Hepatic stellate cell (primary cell): ENCODE results near the gene ELOVL1.

Experiments
- DNase-seq: peaks from one replicate; pipeline ENCODE4 v3.0.0; 2011; ENCODE audit warnings: low spot score

The ELOVL1 gene

GRCh38 chr1:43354936-43355335 is 12.9 kb downstream of the ELOVL1 start:
- DNase-seq: no peak

- no peak for DNase-seq
These were observed 13.3 kb downstream of the ELOVL1 start for GRCh38 chr1:43354471-43354870.

- no peak for DNase-seq
These were observed 14.9 kb downstream of the ELOVL1 start for GRCh38 chr1:43352881-43353280.

GRCh38 chr1:43352351-43352705 is 15.5 kb downstream of the ELOVL1 start:
- DNase-seq: no peak

GRCh38 chr1:43351421-43352350 is 16.1 kb downstream of the ELOVL1 start:
- no peak for DNase-seq

GRCh38 chr1:43350976-43351375 is 16.8 kb downstream of the ELOVL1 start:
- DNase-seq: no peak

- DNase-seq: peak; percentile 58
These were observed 18.1 kb downstream of the ELOVL1 start for GRCh38 chr1:43349594-43350306.

- DNase-seq: peak; percentile 58
These were observed 18.8 kb downstream of the ELOVL1 start for GRCh38 chr1:43348809-43349593.

- no peak for DNase-seq
These were observed 19.4 kb downstream of the ELOVL1 start for GRCh38 chr1:43348343-43348808.

- DNase-seq: no peak
These were observed 21.2 kb downstream of the ELOVL1 start for GRCh38 chr1:43346636-43347035.

GRCh38 chr1:43345120-43345519 is 22.7 kb downstream of the ELOVL1 start:
- DNase-seq: peak; percentile 46

- DNase-seq: no peak
These were observed 23.5 kb downstream of the ELOVL1 start for GRCh38 chr1:43344267-43344850.

- DNase-seq: no peak
These were observed 27.3 kb downstream of the ELOVL1 start for GRCh38 chr1:43340559-43340958.

GRCh38 chr1:43339584-43340232 is 28.1 kb downstream of the ELOVL1 start:
- DNase-seq: no peak

- no peak for DNase-seq
These were observed 29.8 kb downstream of the ELOVL1 start for GRCh38 chr1:43338001-43338400.

GRCh38 chr1:43337588-43337987 is 30.2 kb downstream of the ELOVL1 start, which contains the start of gene MPL:
Gene MPL (plus strand): TSS chr1:43337818. CDS start chr1:43337849, 31 bp downstream.
- no peak for DNase-seq

- DNase-seq: no peak
These were observed 33.2 kb downstream of the ELOVL1 start for GRCh38 chr1:43334453-43335205.

- no peak for DNase-seq
These were observed 36.1 kb downstream of the ELOVL1 start for GRCh38 chr1:43331688-43332087.

GRCh38 chr1:43329995-43330751 is 37.6 kb downstream of the ELOVL1 start:
- DNase-seq: peak; percentile 94
